ENCODE data around the gene C12orf60.

C12orf60 gene

DNA sequence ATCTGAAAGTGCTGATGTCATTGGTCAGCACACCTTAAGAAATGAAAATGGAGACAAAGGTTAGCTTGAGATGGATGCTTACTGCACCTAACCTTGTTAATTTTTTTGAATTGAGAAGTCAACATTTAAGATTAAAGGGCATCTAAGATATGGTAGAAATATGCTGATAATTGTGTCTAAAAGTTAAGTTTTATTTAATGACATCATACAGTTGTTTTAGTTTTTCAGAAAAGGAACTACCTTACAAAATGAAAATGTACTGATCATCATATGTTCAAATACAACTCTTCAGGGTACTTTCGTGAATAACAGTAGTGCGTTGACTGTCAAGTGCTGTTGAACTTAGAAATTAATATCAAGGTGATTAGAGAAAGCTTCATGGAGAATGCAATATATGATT is 8.0 kb downstream of the C12orf60 start:
- ChIA-PET POLR2A (no interaction called here), CTCF (interaction anchor here (1.0 kb wide), 1 partner anchor 184 kb away, joined by 3 read pairs; no protein-coding TSS in a partner anchor)
- H3K27ac ChIP-seq (ENCODE audit: insufficient read depth in 1 of 2, low read depth in 1 of 2, low read length in 2 of 2, poor library complexity in 1 of 2, severe bottlenecking in 2 of 2) = no peak overlapping the region
- 100% methylated on average over 1 of the region's 2 CpGs for WGBS (ENCODE audit: insufficient coverage)
- H3K4me1 ChIP-seq (ENCODE audit: control extremely low read depth in 1 of 4, control insufficient read depth in 4 of 4, insufficient read depth in 4 of 4, low read length in 3 of 4) = peaks cover 0 to 2% (median 0%) of the 10 kb centered on the region in 4 experiments
- H3K9me3 ChIP-seq (ENCODE audit: control extremely low read depth in 1 of 5, control insufficient read depth in 4 of 5, insufficient read depth in 2 of 5, low read depth in 1 of 5, low read length in 4 of 5) = no peaks in the 10 kb centered on the region
- H3K4me3 ChIP-seq (ENCODE audit: control insufficient read depth in 1 of 7, extremely low read depth in 1 of 7, insufficient read depth in 4 of 7, low read depth in 2 of 7, low read length in 6 of 7) = no peak overlapping the region
- H3K27me3 ChIP-seq (replicated peaks in 2 of 5; ENCODE audit: control insufficient read depth in 4 of 5, insufficient read depth in 5 of 5, low read length in 4 of 5) = no peaks in the 10 kb centered on the region
- no peak for DNase-seq
- no peaks in the 10 kb centered on the region for H3K36me3 ChIP-seq (ENCODE audit: control insufficient read depth in 4 of 4, insufficient read depth in 4 of 4, low read length in 3 of 4)

DNA sequence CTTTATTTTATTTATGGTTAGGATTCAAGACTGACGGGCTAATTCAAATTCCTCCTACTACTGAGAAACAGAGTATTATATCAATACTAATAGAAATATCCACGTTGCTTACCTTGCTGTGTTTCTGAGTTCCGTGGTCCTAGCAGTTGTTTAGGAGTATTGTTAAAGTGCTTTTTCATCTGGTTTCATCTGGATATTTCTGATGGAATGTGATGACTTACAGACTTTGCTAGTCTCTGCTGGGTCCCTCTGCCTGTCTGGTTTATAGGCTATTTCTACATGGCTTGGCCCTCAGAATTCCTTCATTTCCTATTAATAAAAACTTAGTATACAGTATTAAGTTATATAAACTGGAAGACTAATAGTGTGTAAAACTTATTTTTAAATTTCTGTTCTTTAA is 10.5 kb downstream of the C12orf60 start, which contains the start of gene SMCO3:
TSS of gene SMCO3 (minus strand) at position 169 of the 400 bp plus-strand sequence. CDS start 7,502 bp downstream, outside the sequence.
- no peak for DNase-seq
- H3K27me3 ChIP-seq (replicated peaks in 2 of 5; ENCODE audit: control insufficient read depth in 4 of 5, insufficient read depth in 5 of 5, low read length in 4 of 5) = no peaks in the 10 kb centered on the region
- no peaks in the 10 kb centered on the region for H3K36me3 ChIP-seq (ENCODE audit: control insufficient read depth in 4 of 4, insufficient read depth in 4 of 4, low read length in 3 of 4)
- ChIA-PET POLR2A (no interaction called here), CTCF (interaction anchor here (1.2 kb wide), 1 partner anchor 9 kb away, joined by 3 read pairs; no protein-coding TSS in a partner anchor)
- H3K27ac ChIP-seq (ENCODE audit: insufficient read depth in 1 of 2, low read depth in 1 of 2, low read length in 2 of 2, poor library complexity in 1 of 2, severe bottlenecking in 2 of 2) = no peak within 1 kb of the TSS
- H3K4me3 ChIP-seq (ENCODE audit: control insufficient read depth in 1 of 7, extremely low read depth in 1 of 7, insufficient read depth in 4 of 7, low read depth in 2 of 7, low read length in 6 of 7) = no peak within 1 kb of the TSS
- no CpG with 5 or more reads among the region's 3 CpGs for WGBS (ENCODE audit: insufficient coverage)
- H3K4me1 ChIP-seq (ENCODE audit: control extremely low read depth in 1 of 4, control insufficient read depth in 4 of 4, insufficient read depth in 4 of 4, low read length in 3 of 4) = peaks cover 0 to 2% (median 0%) of the 10 kb centered on the region in 4 experiments
- H3K9me3 ChIP-seq (ENCODE audit: control extremely low read depth in 1 of 5, control insufficient read depth in 4 of 5, insufficient read depth in 2 of 5, low read depth in 1 of 5, low read length in 4 of 5) = no peaks in the 10 kb centered on the region

DNA sequence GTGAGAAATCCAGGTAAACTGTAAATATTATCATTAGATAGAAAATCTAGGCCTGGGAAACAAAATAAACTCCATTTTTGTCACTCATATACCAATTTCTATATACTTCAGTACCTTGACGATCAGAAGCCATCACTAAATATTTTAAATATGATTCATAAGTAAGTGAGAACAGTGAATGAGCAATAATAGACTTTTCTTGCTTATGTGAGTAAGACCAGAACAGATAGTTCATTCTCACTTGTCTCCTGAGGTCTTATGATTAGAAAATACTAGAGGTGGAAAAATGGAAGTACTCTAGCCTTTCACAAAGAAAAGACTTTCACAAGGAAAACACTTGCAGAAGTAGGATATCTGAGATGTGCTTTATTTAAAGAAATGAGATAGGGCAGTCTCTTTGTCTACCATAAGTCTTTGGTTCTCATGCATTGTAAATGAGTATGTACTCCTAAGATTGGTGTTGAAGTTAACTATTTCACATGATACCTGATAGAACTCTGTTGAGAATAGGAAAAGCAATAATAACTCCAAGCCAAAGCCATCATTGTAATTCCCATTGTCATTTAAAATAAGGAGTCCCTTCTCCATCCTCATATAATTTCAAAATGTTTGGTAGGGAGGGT is 20.7 kb downstream of the C12orf60 start:
- Histone ChIP-seq H3K27me3 (replicated peaks in 2 of 5; ENCODE audit: control insufficient read depth in 4 of 5, insufficient read depth in 5 of 5, low read length in 4 of 5) (no peaks in the 10 kb centered on the region), H3K27ac (ENCODE audit: insufficient read depth in 1 of 2, low read depth in 1 of 2, low read length in 2 of 2, poor library complexity in 1 of 2, severe bottlenecking in 2 of 2) (no peak overlapping the region), H3K4me3 (ENCODE audit: control insufficient read depth in 1 of 7, extremely low read depth in 1 of 7, insufficient read depth in 4 of 7, low read depth in 2 of 7, low read length in 6 of 7) (no peak overlapping the region), H3K36me3 (ENCODE audit: control insufficient read depth in 4 of 4, insufficient read depth in 4 of 4, low read length in 3 of 4) (no peaks in the 10 kb centered on the region), H3K4me1 (ENCODE audit: control extremely low read depth in 1 of 4, control insufficient read depth in 4 of 4, insufficient read depth in 4 of 4, low read length in 3 of 4) (no peaks in the 10 kb centered on the region), H3K9me3 (ENCODE audit: control extremely low read depth in 1 of 5, control insufficient read depth in 4 of 5, insufficient read depth in 2 of 5, low read depth in 1 of 5, low read length in 4 of 5) (no peaks in the 10 kb centered on the region)
- ChIA-PET POLR2A (no interaction called here), CTCF (no interaction called here)
- DNase-seq = no peak
- no CpG with 5 or more reads among the region's 1 CpG for WGBS (ENCODE audit: insufficient coverage)

DNA sequence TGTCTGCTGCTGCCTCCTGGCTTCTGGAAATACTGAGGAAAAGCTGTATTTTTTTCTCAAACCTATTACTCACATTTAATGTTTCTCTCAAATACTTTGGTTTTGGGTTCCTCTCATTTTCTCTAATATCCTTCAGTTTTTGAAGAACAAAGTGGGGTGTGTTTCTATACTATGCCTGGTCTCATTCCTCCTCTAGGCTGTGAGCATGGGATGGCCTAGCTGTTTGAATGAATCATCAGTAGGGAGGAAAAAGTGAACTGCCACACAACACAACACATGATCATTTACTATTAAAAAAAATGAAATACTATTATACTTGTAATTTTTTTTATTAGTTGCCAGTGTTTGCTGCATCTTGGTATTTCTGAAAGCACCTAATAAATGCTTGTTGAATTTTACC is 21.8 kb downstream of the C12orf60 start:
- no peak for DNase-seq
- Histone ChIP-seq H3K9me3 (ENCODE audit: control extremely low read depth in 1 of 5, control insufficient read depth in 4 of 5, insufficient read depth in 2 of 5, low read depth in 1 of 5, low read length in 4 of 5) (no peaks in the 10 kb centered on the region), H3K4me1 (ENCODE audit: control extremely low read depth in 1 of 4, control insufficient read depth in 4 of 4, insufficient read depth in 4 of 4, low read length in 3 of 4) (no peaks in the 10 kb centered on the region), H3K27me3 (replicated peaks in 2 of 5; ENCODE audit: control insufficient read depth in 4 of 5, insufficient read depth in 5 of 5, low read length in 4 of 5) (no peaks in the 10 kb centered on the region), H3K4me3 (ENCODE audit: control insufficient read depth in 1 of 7, extremely low read depth in 1 of 7, insufficient read depth in 4 of 7, low read depth in 2 of 7, low read length in 6 of 7) (no peak overlapping the region), H3K36me3 (ENCODE audit: control insufficient read depth in 4 of 4, insufficient read depth in 4 of 4, low read length in 3 of 4) (no peaks in the 10 kb centered on the region), H3K27ac (ENCODE audit: insufficient read depth in 1 of 2, low read depth in 1 of 2, low read length in 2 of 2, poor library complexity in 1 of 2, severe bottlenecking in 2 of 2) (no peak overlapping the region)
- ChIA-PET CTCF (interaction anchor here (1.0 kb wide), 2 partner anchors 28 to 70 kb away, joined by 3 to 4 read pairs; no protein-coding TSS in a partner anchor), POLR2A (no interaction called here)

DNA sequence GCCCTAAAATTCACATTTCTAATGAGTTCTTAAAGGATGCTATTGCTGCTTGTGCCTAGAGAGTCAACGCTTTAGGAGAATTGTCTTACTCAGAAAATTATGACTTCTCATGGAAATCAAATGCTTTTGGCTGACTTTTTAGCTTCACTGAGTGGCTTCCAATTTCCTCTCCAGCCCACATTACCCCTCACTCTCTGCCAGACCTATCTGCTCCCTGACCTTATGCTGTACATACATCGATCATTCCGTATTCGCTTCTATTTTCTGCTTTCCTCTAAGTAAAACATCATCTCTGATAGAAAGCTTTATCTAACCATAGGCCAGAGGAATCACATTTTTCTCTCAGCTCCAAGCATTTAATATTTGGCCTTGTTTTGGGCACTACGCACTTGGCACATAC is 23.0 kb downstream of the C12orf60 start:
- Histone ChIP-seq H3K27ac (ENCODE audit: insufficient read depth in 1 of 2, low read depth in 1 of 2, low read length in 2 of 2, poor library complexity in 1 of 2, severe bottlenecking in 2 of 2) (no peak overlapping the region), H3K4me3 (ENCODE audit: control insufficient read depth in 1 of 7, extremely low read depth in 1 of 7, insufficient read depth in 4 of 7, low read depth in 2 of 7, low read length in 6 of 7) (no peak overlapping the region), H3K27me3 (replicated peaks in 2 of 5; ENCODE audit: control insufficient read depth in 4 of 5, insufficient read depth in 5 of 5, low read length in 4 of 5) (no peaks in the 10 kb centered on the region), H3K36me3 (ENCODE audit: control insufficient read depth in 4 of 4, insufficient read depth in 4 of 4, low read length in 3 of 4) (no peaks in the 10 kb centered on the region), H3K9me3 (ENCODE audit: control extremely low read depth in 1 of 5, control insufficient read depth in 4 of 5, insufficient read depth in 2 of 5, low read depth in 1 of 5, low read length in 4 of 5) (no peaks in the 10 kb centered on the region), H3K4me1 (ENCODE audit: control extremely low read depth in 1 of 4, control insufficient read depth in 4 of 4, insufficient read depth in 4 of 4, low read length in 3 of 4) (no peaks in the 10 kb centered on the region)
- DNase-seq = no peak
- WGBS (ENCODE audit: insufficient coverage) = 100% methylated on average over 5 of the region's 5 CpGs
- ChIA-PET POLR2A (no interaction called here), CTCF (interaction anchor here (1.2 kb wide), 1 partner anchor 10 kb away, joined by 3 read pairs; no protein-coding TSS in a partner anchor)

DNA sequence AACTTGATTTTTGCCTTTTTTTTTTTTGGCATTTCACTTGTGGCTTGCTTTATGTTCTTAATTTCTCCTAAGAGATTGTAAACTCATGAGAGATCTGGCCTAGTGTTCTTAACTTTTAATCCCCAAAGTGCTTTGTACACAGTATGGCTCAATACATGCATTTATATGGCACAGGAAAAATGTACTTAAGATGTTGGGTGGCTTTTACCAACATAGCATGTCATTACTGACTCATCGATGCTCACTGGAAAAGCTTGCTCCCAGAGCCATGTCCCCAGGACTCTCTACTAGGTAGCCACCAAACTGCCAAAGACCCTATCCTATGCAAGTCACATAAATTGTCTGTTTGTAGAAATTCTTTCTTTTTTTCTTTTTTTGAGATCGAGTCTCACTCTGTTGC is 23.6 kb downstream of the C12orf60 start:
- no peaks in the 10 kb centered on the region for H3K9me3 ChIP-seq (ENCODE audit: control extremely low read depth in 1 of 5, control insufficient read depth in 4 of 5, insufficient read depth in 2 of 5, low read depth in 1 of 5, low read length in 4 of 5)
- POLR2A ChIA-PET = no interaction called here
- H3K4me3 ChIP-seq (ENCODE audit: control insufficient read depth in 1 of 7, extremely low read depth in 1 of 7, insufficient read depth in 4 of 7, low read depth in 2 of 7, low read length in 6 of 7) = no peak overlapping the region
- H3K27ac ChIP-seq (ENCODE audit: insufficient read depth in 1 of 2, low read depth in 1 of 2, low read length in 2 of 2, poor library complexity in 1 of 2, severe bottlenecking in 2 of 2) = no peak overlapping the region
- 100% methylated on average over 2 of the region's 2 CpGs for WGBS (ENCODE audit: insufficient coverage)
- CTCF ChIA-PET = interaction anchor here (1.2 to 1.8 kb wide), 2 partner anchors 10 to 168 kb away, joined by 3 to 5 read pairs; no protein-coding TSS in a partner anchor
- no peak for DNase-seq
- H3K4me1 ChIP-seq (ENCODE audit: control extremely low read depth in 1 of 4, control insufficient read depth in 4 of 4, insufficient read depth in 4 of 4, low read length in 3 of 4) = no peaks in the 10 kb centered on the region
- no peaks in the 10 kb centered on the region for H3K27me3 ChIP-seq (replicated peaks in 2 of 5; ENCODE audit: control insufficient read depth in 4 of 5, insufficient read depth in 5 of 5, low read length in 4 of 5)
- no peaks in the 10 kb centered on the region for H3K36me3 ChIP-seq (ENCODE audit: control insufficient read depth in 4 of 4, insufficient read depth in 4 of 4, low read length in 3 of 4)

DNA sequence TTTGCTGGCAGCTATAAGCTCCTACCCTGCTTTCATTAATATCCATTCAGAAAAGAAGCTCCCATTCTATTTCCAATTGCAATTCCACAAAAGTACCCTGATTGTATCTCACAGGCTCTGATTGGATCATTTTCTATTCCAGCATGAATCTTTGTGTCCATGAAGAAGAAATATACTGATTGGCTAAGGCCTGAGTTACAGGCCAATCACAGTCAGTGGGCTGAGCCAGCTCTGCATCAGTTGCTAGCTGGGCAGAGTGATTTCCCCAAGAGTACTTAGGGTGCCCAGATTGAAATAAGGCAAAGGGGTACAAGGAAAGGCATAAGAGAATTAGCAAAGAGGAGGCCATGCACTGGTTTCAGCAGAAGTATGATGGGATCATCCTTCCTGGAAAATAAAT is 25.4 kb downstream of the C12orf60 start:
- peak in 2 of 3 donors; percentile 33 to 34 for DNase-seq
- no peak overlapping the region for H3K4me3 ChIP-seq (ENCODE audit: control insufficient read depth in 1 of 7, extremely low read depth in 1 of 7, insufficient read depth in 4 of 7, low read depth in 2 of 7, low read length in 6 of 7)
- POLR2A ChIA-PET = interaction anchor here (0.7 kb wide), 1 partner anchor 75 kb away, joined by 3 read pairs; no protein-coding TSS in a partner anchor
- CTCF ChIA-PET = interaction anchor here (0.9 to 1.8 kb wide), 5 partner anchors 8 to 166 kb away, joined by 3 to 5 read pairs (median 3); no protein-coding TSS in a partner anchor
- no peaks in the 10 kb centered on the region for H3K9me3 ChIP-seq (ENCODE audit: control extremely low read depth in 1 of 5, control insufficient read depth in 4 of 5, insufficient read depth in 2 of 5, low read depth in 1 of 5, low read length in 4 of 5)
- no peaks in the 10 kb centered on the region for H3K4me1 ChIP-seq (ENCODE audit: control extremely low read depth in 1 of 4, control insufficient read depth in 4 of 4, insufficient read depth in 4 of 4, low read length in 3 of 4)
- no peaks in the 10 kb centered on the region for H3K27me3 ChIP-seq (replicated peaks in 2 of 5; ENCODE audit: control insufficient read depth in 4 of 5, insufficient read depth in 5 of 5, low read length in 4 of 5)
- no peaks in the 10 kb centered on the region for H3K36me3 ChIP-seq (ENCODE audit: control insufficient read depth in 4 of 4, insufficient read depth in 4 of 4, low read length in 3 of 4)
- no peak overlapping the region for H3K27ac ChIP-seq (ENCODE audit: insufficient read depth in 1 of 2, low read depth in 1 of 2, low read length in 2 of 2, poor library complexity in 1 of 2, severe bottlenecking in 2 of 2)

Data from common myeloid progenitor, CD34-positive (primary cell).